ENCODE data around the gene ZNF124.
"Not testable (repeated sequence)": the region's sequence is repeated elsewhere in the genome, so short reads cannot be mapped to it uniquely, and the experiment has no call there.

The ZNF124 gene

GRCh38 chr1:247171443-247171842, 377 bp downstream of the ZNF124 start:
- not testable (repeated sequence) for DNase-seq

DNA sequence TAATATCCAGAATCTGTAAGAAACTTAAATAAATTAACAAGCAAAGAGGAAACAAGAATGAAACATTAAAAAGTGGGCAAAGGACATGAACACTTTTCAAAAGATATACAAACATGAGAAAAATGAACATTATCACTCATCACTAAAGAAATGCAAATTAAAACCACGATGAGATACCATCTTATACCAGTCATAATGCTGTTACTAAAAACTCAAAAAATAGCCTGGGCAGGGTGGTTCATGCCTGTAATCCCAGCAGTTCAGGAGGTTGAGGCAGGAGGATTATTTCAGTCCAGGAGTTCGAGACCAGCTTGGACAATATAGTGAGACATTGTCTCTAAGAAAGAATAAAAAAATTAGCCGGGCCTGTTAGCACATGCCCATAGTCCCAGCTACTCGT, 6.1 kb downstream of the ZNF124 start:
- no peak for DNase-seq

GRCh38 chr1:247164694-247165093, 7.1 kb downstream of the ZNF124 start:
- DNase-seq, result no peak

GRCh38 chr1:247156787-247157232, 15.0 kb downstream of the ZNF124 start:
- no peak for DNase-seq

- DNase-seq, result no peak
Observed at GRCh38 chr1:247147781-247148180, 24.0 kb downstream of the ZNF124 start.

DNA sequence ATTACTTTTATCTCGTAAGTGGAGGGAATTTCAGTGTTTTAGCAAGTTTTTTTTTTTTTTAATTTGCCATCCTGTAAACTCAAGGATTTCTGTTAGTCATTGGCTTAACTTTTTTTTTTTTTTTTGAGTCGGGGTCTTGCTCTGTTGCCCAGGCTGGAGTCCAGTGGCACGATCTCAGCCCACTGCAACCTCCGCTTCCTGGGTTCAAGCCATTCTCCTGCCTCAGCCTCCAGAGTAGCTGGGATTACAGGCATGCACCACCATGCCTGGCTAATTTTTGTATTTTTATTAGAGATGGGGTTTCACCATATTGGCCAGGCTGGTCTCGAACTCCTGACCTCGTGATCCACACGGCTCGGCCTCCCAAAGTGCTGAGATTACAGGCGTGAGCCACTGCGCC, 24.7 kb downstream of the ZNF124 start:
- DNase-seq, result not testable (repeated sequence)

DNA sequence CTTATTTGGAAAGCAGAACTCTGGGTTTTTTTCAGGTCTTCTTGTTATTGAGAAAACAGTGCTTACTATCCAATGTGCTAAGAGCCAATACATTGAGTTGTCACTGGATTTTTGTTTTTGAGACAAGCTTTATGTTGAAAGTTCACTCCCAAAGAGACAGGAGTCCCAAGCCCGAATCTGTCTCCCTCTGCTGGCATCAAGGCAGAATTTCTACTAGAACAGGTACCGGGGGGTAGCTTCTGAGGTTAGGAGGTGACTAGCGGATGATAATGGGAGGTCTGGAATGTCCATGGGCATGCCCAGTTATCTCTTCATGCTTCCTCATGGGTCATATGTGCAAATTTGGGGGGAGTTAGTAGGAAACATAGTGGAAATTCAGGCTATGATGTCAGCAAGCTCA, 25.1 kb downstream of the ZNF124 start:
- no peak for DNase-seq

- DNase-seq, result no peak
Observed at GRCh38 chr1:247145279-247145678, 26.5 kb downstream of the ZNF124 start.

GRCh38 chr1:247139557-247139956, 32.3 kb downstream of the ZNF124 start:
- DNase-seq, result not testable (repeated sequence)

- no peak for DNase-seq
Observed at GRCh38 chr1:247131236-247131635, 40.6 kb downstream of the ZNF124 start.

GRCh38 chr1:247127519-247128282, 44.1 kb downstream of the ZNF124 start:
- not testable (repeated sequence) for DNase-seq

- not testable (repeated sequence) for DNase-seq
Observed at GRCh38 chr1:247126601-247127000, 45.2 kb downstream of the ZNF124 start.

DNA sequence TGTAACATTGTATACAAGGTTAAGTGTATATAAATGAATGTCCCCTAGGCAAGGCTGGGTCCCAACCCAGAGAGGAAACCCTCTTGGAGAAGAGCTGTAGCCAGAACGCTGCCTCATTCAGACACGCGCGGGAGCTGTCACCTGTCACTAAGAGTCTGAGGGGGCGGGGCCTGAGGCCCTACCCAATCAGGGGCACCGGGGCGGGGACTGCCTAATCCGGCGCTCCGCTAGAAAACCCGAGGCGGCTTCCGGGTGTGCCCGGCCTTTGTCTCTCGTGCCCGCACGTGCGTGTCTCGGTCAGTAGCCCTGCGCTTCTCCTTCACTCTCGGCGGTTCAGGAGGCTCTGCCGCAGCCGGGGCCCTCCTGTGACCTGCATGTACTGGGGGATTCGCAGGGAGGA, 45.7 kb downstream of the ZNF124 start:
- not testable (repeated sequence) for DNase-seq

DNA sequence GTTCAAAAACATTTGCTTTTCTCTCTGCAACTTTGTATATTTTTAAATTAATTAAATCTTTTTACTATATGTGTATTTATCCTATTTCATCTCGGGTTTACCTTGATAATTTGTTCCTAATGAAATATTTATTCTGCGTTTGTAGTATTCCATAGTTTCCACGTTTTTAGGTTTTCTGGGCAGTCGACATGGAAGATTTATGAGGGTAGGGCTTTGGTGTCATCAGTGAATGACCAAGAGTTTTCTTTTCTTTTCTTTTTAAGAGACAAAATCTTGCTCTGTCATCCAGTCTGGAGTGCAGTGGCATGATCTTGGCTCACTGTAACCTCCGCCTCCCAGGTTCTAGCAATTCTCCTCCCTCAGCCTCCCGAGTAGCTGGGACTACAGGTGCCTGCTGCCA, 50.4 kb downstream of the ZNF124 start:
- no peak for DNase-seq

DNA sequence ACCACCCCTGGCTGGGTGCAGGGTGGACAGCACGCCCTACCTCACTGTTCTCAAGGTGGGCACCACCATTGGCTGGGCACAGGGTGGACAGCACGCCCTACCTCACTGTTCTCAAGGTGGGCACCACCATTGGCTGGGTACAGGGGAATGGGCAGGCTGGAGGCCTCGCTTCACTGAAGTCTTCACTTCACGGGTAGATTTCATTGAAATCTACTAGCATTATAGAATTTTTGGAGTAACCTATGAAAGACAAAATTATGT, 51.5 kb downstream of the ZNF124 start:
- not testable (repeated sequence) for DNase-seq

- DNase-seq, result no peak
Observed at GRCh38 chr1:247119600-247120407, 52.0 kb downstream of the ZNF124 start.

GRCh38 chr1:247118946-247119446, 52.8 kb downstream of the ZNF124 start:
- no peak for DNase-seq

DNA sequence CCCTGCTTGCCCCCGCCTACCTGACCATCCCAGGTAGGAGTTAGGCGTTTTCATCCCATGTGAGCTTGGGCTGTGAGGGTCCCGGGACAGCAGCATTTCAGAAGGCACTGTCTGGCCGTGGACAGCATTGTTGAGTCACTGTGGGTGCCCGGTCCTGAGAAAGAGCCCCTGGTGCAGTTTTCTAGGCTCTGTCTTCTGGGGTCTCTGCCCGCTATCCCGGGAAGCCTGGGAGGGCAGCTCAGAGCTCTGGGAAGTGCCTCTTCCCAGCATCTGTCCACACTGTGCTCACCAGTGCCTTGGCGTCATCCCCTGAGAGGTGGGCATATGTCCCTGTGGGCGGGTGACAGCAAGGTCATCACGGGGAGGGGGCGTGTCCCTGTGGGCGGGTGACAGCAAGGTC, 56.3 kb downstream of the ZNF124 start:
- no peak for DNase-seq

- no peak for DNase-seq
Observed at GRCh38 chr1:247115141-247115510, 56.7 kb downstream of the ZNF124 start.

- no peak for DNase-seq
Observed at GRCh38 chr1:247114351-247115140, 57.3 kb downstream of the ZNF124 start.

DNA sequence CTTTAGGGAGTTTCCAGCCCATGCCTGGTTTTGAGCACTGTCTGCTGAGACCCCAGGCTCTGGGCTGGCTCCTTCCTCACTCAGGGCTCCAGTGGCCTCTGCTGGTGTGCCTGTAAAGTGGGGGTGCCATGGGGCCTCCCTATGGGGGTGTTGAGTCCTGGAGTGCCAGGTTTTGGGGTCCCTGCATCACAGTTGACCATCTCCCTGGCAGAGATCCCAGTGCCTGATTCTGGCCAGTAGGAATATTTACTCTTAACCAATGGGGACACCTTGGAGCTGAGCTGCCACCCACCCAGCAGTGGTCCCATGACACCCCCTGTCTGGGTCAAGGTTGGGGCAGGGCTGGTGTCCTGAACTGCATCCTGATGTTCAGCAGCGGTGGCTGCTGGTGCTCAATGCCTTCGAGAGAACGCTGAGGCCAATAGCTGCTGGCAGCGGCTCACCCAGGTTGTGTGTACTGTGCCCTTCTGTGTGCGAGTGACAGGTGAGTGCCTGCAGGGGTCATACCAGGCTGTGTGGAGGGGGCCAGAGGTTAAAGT, 58.0 kb downstream of the ZNF124 start:
- DNase-seq, result no peak

GRCh38 chr1:247113094-247113497, 58.7 kb downstream of the ZNF124 start:
- DNase-seq, result no peak

- DNase-seq, result no peak
Observed at GRCh38 chr1:247112479-247112781, 59.4 kb downstream of the ZNF124 start.
